Activated T-cell treated with anti-CD3 and anti-CD28 coated beads, Interleukin-2, amount 50 U/mL, for 1 hour (primary cell): ENCODE results near the gene TTC23.

ENCODE experiments used
- DNase-seq: peaks from one replicate; pipeline ENCODE4 v3.0.0-alpha.2; 2020

The TTC23 gene

DNA sequence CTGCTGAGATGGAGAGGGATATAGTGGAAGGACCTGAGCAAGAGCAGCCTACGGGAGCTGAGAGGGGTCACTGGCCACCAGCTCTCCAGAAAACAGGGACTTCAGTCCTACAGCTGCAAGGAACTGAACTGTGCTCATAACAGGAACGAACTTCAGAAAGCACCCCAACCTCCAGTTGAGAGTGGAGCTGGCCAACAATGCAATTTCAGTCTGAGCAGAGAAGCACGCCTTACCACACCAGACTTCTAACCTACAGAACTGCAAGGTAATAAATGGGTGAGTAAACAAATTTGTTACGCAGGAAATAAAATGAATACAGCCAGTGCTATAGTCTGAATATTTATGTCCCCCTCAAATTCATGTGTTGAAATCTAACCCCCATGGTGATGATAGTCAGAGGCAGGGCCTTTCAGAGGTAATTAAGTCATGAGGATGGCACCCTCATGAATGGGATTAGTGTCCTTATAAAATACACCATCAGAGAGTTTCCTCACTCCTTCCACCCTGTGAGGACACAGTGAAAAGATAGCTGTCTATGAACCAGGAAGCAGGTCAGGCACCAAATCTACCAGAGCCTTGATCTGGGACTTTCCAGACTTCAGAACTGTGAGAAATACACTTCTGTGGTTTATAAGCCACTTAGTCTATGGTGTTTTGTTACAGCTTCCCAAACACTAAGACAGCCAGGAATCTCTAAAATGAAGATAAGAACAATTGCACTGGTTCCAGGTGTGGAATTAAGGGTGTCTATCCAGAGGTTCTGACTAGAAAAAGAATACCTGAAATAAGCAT lies 85.9 kb downstream of the TTC23 start:
- no peak for DNase-seq

DNA sequence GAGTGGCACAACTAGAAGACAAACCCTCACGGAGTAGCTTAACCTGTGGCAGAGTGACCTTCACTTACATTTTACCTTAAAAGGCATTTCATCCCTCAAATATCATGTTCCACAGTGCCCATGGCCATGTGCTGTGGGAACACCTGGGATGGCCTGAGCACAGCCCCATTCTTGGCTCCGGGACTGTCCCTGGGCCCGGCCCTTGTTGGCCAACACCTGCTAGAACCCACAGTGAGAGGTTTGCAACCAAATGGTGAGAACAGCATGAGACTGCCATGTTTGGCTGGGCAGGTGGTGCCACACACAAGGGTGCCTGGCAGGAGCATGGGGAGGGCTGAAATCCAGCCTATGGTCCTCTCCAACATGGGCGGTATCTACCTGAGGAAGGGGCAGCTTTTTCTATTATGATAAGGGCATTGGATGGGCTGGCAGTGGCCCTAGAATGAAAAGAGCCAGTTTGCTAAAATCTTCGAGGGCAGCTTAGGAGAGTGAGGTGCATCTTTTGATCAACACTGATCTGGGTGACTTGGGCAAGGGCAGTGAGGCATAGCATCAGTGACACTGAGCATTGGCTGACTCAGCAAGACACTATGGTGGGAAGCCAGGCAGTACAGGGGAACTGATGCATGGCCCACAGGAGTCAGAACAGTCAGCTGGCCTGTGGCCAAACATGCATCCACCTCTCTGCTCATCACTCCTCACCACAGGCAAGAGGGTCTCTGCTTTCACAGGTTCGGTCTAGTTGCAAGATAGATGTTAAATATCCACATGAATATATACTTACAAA lies 90.6 kb downstream of the TTC23 start:
- DNase-seq, result no peak

GRCh38 chr15:99157456-99157855 lies 91.9 kb downstream of the TTC23 start:
- no peak for DNase-seq

DNA sequence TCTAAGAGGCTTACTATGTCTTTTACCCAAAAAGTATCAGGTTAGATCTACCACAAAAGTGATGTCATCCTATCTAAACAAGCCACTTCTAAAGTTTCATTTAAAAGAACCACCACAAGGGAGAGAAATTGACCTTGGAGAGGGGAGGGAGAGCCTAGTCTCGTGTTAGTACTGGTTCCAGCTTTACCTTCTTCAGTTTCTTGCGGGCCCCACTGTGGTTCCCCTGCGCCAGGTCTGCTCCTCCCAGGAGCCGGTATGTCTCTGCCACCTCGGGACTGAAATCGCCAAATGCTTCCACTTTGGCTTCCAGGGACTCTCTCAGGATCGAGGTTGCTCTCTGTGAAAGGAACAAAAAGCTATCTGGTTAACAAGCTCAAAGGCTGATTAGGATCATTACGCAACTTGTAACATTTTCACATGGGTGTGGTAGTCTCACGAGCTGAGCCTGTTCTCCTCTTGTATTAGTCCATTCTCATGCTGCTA lies 93.4 kb downstream of the TTC23 start:
- DNase-seq, result no peak

- no peak for DNase-seq
Observed at GRCh38 chr15:99154271-99154670, 95.1 kb downstream of the TTC23 start.

DNA sequence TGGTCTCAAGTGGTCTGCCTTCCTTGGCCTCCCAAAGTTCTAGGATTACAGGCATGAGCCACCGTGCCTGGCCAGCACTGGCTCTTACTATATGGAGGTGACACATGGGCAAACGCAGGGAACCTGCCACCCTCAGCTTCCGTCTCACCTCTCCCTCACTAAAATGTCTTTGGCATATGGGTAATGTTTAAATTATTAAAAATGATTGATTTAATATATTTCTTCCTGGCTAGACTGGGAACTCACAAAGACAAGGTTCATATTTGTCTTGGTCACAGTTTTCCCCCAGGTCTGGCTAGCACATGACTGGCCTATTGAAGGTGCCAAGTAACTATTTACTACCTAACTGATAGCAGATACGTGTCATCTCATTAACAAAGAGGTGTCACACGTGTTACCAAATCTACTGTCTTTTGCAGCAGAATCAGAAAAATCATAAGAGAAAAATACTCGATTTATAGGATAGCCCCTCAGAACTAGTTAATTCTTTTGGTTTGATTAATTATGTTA lies 96.3 kb downstream of the TTC23 start:
- DNase-seq, result no peak

- no peak for DNase-seq
Observed at GRCh38 chr15:99151156-99151555, 98.2 kb downstream of the TTC23 start.

- no peak for DNase-seq
Observed at GRCh38 chr15:99149366-99149765, 100.0 kb downstream of the TTC23 start.

GRCh38 chr15:99148851-99149276 lies 100.5 kb downstream of the TTC23 start:
- no peak for DNase-seq

- no peak for DNase-seq
Observed at GRCh38 chr15:99146661-99147060, 102.7 kb downstream of the TTC23 start.

GRCh38 chr15:99145778-99146177 lies 103.6 kb downstream of the TTC23 start:
- DNase-seq, result no peak

DNA sequence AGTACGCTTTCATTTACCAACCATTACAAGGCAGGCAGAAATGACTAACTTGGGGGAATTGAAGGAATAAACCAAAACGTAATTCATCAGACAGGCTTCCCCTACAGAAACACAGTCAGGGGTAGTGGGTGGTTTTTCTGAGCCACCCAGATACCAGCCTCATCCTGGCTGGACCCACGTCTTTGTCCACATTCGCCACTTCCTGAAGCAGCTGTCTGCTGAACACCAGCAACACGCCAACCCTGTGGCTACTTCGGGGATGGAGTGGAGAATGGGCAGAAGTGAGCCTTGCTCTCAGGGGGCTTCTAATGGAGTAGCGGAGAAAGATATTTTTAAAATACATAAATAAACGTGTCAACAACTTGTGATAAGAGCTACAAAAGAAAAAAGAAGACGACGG lies 104.4 kb downstream of the TTC23 start:
- DNase-seq, result no peak

GRCh38 chr15:99143655-99144610 lies 105.4 kb downstream of the TTC23 start:
- DNase-seq, result no peak

DNA sequence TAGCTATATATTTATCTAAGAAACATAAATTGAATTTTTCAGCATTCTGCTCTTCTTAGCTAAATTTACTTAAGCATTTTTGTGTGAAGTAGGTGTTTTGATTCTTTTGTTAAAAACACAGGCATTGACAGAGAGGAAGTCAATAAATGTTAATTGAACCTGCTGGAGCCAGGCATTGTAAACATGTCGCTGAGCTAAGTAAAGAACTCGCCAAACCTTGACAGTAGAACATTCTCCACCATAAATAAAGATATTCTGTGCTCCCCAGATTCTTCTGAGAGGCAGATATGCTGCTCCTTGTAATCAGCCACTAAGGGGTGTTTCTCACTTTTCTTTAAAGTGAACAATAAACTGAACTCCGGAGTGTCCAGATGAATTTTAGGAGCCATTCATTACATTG lies 106.1 kb downstream of the TTC23 start:
- DNase-seq, result no peak

- no peak for DNase-seq
Observed at GRCh38 chr15:99142562-99142961, 106.8 kb downstream of the TTC23 start.

DNA sequence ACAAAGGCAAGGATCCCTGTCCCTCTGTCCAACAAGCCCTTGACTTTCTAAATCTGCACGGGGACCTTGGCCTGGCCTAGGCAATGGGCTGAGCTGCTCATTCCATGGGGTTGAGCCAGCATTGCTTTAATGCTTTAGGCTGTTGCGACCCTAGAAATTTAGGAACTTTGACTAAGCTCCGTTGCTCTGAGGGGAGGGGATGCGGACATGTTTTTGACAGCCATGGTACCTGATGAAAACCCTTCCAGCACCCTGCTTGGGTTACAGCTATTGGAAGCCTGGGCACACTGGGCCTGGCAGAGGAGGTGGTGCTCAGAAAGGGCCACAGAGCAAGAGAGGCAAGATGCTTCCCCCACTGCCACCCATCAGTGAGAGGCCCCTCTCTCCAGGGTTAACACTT lies 107.4 kb downstream of the TTC23 start:
- DNase-seq, result no peak

- no peak for DNase-seq
Observed at GRCh38 chr15:99140590-99140989, 108.8 kb downstream of the TTC23 start.

DNA sequence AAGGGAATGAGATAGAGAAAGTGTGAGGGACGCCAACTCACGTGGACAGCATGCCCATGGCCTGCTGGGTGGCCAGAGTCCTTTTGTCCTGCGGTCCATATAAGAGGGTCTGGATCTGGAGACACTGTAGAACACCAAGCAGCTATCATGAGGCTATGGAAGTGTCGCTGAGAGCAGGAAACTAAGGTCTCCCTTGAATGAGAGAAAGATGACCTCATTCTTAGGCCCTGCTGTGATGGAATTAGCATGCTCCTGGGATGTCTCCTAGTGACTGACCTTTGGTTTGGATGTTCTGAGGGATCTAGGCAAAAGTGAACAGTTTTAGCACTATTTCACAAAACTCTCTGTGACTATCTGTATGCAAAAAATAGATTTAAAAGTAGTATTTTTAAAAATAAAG lies 110.1 kb downstream of the TTC23 start:
- no peak for DNase-seq

GRCh38 chr15:99138491-99138982 lies 110.8 kb downstream of the TTC23 start:
- DNase-seq, result no peak

DNA sequence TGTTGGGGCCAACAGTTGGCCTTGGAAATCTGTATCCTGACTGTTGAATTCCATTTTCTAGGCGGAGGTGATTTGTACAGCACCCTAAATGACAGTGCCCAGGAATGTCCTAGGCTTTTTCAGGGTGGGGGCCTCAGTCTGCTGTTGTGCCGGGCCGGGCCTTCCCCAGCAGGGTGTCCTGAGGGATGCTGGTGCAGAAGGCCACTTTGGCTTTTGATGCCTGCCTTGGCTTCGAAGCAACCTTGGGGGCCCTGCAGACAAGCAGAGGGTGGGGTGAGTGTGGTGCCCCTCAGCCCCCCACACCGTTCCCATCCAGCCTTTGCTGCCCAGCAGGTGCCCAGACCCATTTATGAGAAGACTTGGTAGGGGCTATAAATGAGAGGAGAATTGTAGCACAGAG lies 111.5 kb downstream of the TTC23 start:
- no peak for DNase-seq

DNA sequence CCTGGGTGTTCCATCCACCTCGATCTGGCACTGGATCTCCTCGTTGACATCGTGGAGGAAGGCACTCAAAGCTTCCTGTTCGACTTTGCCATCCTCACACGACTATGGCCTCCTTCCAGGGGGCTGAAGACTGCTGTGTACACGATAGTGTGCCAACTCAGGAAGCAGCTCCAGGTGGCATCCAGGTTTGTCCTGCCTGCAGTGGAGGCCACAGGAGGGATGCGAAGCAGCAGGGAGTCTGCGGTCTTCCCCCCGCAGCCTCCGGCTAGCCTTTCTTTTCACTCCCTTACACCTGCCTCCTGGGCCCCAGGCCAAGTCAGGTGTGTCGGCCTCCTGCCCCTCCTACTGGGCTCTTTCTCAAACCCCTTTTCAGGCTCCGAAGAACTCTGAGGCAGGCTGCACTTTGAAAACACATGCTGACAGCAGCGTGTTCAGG lies 112.3 kb downstream of the TTC23 start:
- DNase-seq, result no peak

DNA sequence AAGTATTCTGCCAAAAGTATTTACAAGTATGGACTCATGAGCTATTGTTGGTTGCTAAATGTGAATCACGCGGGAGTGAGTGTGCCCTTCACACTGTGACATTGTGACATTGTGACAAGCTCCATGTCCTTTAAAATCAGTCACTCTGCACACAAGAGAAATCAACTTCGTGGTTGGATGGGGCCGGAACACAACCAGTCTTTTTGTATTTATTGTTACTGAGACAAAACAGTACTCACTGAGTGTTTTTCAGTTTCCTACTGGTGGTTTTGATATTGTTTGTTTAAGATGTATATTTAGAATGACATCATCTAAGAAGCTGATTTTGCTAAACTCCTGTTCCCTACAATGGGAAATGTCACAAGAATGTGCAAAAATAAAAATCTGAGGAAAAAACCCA lies 114.2 kb downstream of the TTC23 start:
- DNase-seq, result no peak
